HG03064 (cell line): ENCODE data around the gene GPC6.

Experiments
- ATAC-seq: cut with Tn5 transposase; IDR thresholded peaks from one replicate; pipeline ENCODE4 v1.9.1; 2021; ENCODE audit warnings: low read depth; ENCODE audit not compliant: unreplicated experiment

GPC6 gene

DNA sequence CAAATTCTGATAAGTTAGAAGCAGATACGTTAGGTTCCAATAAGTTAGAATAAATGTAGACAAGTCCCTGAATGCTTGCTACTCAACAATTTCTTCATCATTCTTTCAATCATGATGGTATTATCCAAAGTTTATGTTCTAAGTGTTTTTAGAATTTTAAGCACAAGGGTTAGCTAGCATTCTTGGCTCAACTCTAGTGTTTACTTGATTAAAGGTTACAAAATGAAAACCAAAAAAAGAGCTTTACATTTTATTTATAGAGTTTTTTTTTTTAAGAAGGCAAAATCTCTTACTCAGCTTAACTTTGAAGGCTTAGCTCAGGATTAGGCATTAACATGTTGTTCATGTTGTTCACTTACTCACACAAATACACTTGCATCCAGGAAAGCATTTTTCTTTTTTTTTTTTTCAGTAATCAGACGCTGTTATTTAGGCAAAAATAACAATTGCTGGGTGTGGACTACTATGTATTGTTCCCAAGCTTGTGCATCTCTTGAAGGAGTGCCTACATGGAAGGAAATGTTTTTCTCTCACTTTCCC is 832.3 kb downstream of the GPC6 start:
- ATAC-seq = no peak

DNA sequence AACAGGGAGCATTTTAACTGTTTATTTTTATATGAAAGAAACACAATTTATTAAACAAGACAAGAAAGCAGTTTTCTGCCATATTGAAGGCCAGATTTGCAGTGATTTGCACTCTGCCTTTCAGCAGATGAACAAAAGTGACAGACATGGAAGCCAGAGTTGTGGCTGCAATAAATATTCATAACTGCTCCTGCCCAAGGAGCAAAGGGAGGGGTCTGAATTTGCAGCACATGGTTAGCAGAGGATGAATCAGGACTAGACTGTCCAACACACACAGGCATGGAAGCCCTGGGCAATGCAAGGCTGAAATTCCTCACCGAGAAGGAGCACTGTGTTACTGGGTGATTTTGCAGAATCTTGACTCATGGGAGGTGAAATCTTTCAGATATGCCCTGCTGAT is 834.7 kb downstream of the GPC6 start:
- ATAC-seq = no peak

DNA sequence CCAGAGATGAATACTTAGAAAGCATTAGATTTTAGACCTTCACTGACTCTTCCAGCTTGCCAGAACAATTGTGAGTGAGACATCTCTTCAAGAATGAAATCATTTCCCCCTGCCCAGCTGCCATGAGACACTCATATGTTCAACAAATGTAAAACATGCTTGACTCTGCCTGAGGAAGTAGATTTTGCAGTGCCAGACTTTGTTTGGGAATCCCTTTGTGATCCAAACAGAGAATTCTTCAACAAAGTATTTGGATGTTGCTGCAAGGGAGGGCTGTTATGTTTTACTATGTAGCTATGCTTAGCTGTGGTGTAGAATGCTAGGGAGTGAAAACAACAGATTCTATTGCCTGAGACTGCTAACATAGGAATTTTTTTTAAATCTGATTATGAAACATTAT is 836.5 kb downstream of the GPC6 start:
- no peak for ATAC-seq

GRCh38 chr13:94063848-94064247 is 837.2 kb downstream of the GPC6 start:
- no peak for ATAC-seq

DNA sequence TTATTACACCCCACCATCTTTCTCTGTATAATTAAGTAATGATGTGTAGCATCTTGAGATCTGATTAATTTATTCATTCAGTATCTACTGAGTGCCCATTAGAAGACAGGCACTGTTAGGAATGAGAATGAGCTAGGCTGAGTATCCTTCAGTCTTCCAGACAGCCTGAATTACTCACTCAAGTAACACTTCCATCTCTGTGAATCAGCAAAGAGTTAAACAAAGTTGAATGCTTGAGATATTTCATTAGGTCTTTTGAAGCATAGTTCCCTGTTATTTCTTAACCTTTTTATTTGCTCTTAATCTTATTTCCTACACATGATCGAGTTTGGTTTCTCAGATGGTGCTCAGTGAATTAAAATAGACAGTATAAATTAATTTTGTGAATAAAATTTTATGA is 839.1 kb downstream of the GPC6 start:
- ATAC-seq = no peak

- ATAC-seq = no peak
These were observed 846.6 kb downstream of the GPC6 start for GRCh38 chr13:94073007-94073744.

- ATAC-seq = no peak
These were observed 853.3 kb downstream of the GPC6 start for GRCh38 chr13:94079876-94080275.

DNA sequence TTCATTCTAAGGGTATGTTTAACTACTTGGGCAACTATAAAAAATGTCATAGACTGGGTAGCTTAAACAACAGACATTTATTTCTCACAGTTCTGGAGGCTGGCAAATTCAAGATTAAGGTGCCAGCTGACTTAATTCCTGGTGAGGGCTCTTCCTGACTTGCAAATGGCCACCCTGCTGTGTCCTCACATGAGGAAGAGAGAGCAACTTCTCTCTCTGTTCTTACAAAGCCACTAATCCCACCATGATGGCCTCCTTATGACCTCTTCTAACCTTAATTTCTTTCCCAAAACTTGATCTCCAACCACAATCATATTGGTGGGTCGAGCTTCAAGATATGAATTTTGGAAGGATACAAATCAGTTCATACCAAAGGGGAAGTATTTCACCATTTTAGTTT is 853.9 kb downstream of the GPC6 start:
- ATAC-seq = no peak

DNA sequence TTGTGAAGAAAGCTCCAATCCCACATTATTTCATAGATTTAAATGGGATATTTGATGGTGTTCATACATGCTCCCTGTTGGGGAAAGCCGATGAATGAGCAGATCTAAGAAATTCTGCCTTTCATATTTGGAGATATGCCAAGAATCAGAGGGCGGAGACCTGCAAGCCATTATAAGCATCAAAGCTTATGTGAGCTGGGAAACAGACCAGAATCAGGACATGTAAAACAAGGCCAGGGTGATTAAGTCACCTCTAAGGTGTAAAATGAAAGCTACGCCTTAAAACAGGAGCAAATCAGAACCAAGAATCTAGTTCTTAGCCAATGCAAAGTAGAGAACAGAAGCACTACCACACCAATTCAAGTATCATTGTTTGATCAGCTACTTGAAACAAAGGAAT is 860.5 kb downstream of the GPC6 start:
- ATAC-seq = no peak

GRCh38 chr13:94088742-94089141 is 862.1 kb downstream of the GPC6 start:
- no peak for ATAC-seq

DNA sequence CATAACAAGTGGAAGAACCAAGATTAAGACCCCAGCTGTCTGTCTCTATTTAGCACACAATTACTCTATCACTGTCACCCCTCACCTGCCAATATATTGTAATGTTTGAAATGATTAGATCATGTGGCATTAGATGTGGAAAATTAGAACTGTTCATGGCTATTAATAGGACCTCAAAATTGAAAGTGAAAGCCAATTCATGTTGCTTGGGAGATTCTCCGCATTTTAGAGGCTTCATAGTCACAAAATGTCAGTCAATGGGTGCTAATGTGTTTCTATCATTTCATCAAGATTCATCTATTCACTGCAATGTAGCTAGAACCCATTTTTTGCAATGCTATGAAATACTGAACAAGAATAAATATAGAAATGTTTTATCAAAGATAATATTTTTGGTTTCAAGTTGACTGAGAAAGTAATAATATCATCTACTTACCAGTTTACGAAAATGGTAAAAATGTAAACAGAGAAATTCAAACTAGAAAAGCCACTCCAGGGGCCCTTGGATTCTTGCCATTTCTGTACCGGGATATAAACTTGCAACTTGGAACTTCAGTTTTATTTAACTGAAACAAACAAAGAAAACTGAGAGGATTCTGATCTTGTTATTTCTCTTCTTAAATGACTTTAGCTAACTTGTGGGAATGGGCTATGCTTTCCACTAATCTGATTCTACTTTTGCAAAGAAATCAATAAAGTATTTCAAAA is 864.3 kb downstream of the GPC6 start:
- no peak for ATAC-seq

DNA sequence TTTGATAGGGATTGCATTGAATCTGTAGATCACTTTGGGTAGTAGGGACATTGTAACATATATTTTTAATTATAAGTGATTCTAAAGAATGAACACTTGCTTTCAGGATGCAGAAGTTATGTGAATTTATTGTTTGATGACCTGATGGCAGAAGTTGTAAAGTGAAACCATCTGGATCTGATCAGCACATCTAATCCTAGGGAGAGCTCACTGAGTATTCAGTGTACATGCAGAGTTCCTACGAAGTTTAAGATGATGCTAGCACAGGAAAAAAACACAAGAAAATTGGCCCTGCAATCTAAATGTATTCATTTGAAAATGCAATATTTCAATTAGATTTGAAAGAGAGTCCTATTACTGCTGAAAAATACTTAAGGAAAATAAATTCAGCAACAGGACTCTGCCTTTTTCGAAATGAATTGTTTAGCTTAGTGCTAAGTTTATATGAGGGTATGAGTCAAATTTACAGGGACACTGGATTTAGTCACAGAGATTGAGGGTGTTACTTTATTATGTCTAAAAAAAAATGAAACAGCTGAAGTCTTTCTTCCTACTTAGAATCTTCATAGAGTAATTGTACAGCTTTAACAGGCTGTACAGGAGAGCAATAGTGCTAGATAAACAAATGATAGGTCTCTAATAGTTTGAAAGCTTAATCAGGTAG is 867.2 kb downstream of the GPC6 start:
- ATAC-seq = no peak

GRCh38 chr13:94109715-94110374 is 883.2 kb downstream of the GPC6 start:
- no peak for ATAC-seq

GRCh38 chr13:94112227-94112626 is 885.6 kb downstream of the GPC6 start:
- ATAC-seq = no peak

DNA sequence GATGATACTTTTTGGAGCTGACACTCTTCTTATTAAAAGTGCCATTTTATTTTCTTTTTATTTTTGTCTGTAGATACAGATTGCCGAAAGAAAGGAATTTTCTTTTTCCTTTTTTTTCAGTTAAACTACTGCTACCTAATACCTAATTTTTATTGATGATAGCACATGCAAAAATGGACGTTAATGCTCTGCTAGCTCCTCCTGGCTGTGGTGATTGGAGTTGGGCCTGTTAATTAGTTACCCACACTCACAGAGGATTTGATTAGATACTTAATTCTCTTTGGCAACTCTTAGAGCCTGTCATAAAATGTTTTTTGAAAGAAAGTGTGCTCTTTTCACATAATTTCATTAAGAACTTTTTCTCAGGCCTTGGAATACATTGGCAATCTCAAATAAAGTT is 886.1 kb downstream of the GPC6 start:
- no peak for ATAC-seq

- no peak for ATAC-seq
These were observed 886.6 kb downstream of the GPC6 start for GRCh38 chr13:94113245-94113644.

- ATAC-seq = no peak
These were observed 887.6 kb downstream of the GPC6 start for GRCh38 chr13:94114166-94114565.

DNA sequence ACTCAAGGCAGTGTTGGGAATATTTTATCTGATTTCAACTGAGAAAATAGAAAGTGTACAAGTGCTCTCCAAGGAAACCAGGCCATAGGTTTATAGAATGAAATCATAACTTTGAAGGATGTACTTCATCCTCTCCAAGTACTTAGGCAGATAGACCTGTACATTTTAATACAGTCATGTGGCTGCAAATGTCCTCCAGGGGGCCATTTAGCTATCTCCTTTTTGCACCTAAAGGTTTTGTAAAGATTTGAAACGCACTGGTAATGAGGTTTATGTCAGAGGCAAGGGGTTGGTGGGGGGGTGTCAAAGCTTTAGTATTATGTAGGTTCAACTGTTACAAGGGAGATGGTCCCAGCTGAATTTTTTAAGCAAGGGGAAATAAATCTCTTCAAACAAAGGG is 888.4 kb downstream of the GPC6 start:
- ATAC-seq = no peak

DNA sequence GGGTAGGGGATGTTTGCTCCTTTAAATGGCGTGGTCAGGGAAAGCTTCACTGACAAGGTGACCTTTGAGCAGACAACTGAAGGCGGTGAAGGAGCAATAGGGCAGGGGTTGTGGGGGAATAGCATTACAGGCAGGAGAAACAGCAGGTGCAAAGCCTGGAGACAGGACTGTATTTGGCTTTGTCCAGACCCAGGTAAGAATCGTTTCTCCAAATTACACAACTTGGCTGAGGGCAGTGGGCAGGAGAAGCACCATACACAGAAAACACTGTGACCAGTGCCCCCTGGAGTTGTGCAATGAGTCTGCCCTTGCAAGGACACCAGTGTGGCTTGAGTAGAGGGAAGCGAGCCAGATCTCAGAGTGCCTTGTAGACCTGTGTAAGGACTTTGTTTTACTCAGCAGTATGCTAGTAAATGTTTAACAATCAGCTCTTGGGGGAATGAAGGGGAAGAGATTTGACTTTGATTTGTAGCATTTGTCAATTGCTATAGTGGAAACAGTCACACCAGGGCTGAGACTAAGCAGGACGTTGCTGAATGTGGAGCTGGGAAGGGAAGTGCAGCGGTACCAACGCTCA is 892.8 kb downstream of the GPC6 start:
- ATAC-seq = no peak

DNA sequence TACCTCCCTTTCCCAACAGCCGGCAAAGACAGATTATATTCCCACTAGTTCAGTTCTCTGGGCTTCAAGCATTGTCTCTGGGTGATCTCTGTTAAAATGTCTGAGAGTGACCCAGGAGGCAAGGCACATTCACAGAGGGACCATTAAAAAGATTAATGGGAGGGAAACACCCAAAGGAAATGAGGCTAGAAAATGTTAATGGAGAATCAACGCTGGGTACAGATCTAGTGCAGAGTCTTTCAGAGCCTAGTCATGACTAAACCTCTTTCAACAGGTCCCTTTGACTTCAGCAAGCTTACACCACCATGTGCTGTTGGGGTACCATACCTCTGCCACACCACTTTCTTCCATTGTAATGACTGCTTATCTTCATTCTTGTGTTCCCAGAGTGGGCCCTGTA is 894.3 kb downstream of the GPC6 start:
- no peak for ATAC-seq

DNA sequence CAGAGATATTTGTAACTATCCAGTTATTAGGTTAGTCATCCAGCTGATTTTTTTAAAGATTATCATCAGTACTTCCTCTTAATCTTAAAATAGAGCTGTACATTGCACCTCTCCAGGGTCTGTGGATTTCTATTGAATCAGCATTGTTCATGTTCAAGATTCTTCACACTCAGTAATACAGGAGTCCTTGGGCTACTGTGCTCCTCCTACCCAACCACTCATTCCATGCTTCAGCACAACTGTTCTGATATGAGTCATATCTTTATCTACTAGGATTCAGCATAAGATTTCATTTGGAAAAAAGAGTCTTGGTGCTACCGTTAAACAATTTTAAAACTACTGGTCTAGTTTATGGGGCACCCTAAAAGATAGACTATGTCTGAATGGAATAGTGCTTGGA is 895.1 kb downstream of the GPC6 start:
- ATAC-seq = no peak
